Measurements from ENCODE around the gene LIPJ.

LIPJ gene

GRCh38 chr10:88640186-88640585 lies 53.6 kb downstream of the LIPJ start:
- no peak for DNase-seq (ENCODE audit: low read depth)
- no peak overlapping the region for H3K4me3 ChIP-seq (ENCODE audit: control insufficient read depth, low read depth, low read length)
- no peak for TF ChIP-seq CTCF (conservative IDR thresholded peaks at IDR 0.05; ENCODE audit: control insufficient read depth, insufficient read depth, low read depth, low read length)

- H3K4me3 ChIP-seq (ENCODE audit: control insufficient read depth, low read depth, low read length), result no peak overlapping the region
- DNase-seq (ENCODE audit: low read depth), result no peak
- TF ChIP-seq CTCF (conservative IDR thresholded peaks at IDR 0.05; ENCODE audit: control insufficient read depth, insufficient read depth, low read depth, low read length), result no peak
Observed at GRCh38 chr10:88642209-88642608, 55.6 kb downstream of the LIPJ start.

- peak; percentile 69 for DNase-seq (ENCODE audit: low read depth)
- no peak overlapping the region for H3K4me3 ChIP-seq (ENCODE audit: control insufficient read depth, low read depth, low read length)
- TF ChIP-seq CTCF (conservative IDR thresholded peaks at IDR 0.05; ENCODE audit: control insufficient read depth, insufficient read depth, low read depth, low read length), result no peak
Observed at GRCh38 chr10:88642963-88643362, 56.4 kb downstream of the LIPJ start.

- DNase-seq (ENCODE audit: low read depth), result no peak
- H3K4me3 ChIP-seq (ENCODE audit: control insufficient read depth, low read depth, low read length), result no peak overlapping the region
- no peak for TF ChIP-seq CTCF (conservative IDR thresholded peaks at IDR 0.05; ENCODE audit: control insufficient read depth, insufficient read depth, low read depth, low read length)
Observed at GRCh38 chr10:88647061-88647615, 60.6 kb downstream of the LIPJ start.

GRCh38 chr10:88651101-88651551 lies 64.6 kb downstream of the LIPJ start:
- no peak overlapping the region for H3K4me3 ChIP-seq (ENCODE audit: control insufficient read depth, low read depth, low read length)
- peak; percentile 92 for DNase-seq (ENCODE audit: low read depth)

GRCh38 chr10:88652616-88653015 lies 66.1 kb downstream of the LIPJ start:
- no peak for TF ChIP-seq CTCF (conservative IDR thresholded peaks at IDR 0.05; ENCODE audit: control insufficient read depth, insufficient read depth, low read depth, low read length)
- peak; percentile 22 for DNase-seq (ENCODE audit: low read depth)
- H3K4me3 ChIP-seq (ENCODE audit: control insufficient read depth, low read depth, low read length), result no peak overlapping the region

More at GRCh38 chr10:88651101-88651551, 64.6 kb downstream of the LIPJ start:
- TF ChIP-seq CTCF (conservative IDR thresholded peaks at IDR 0.05; ENCODE audit: control insufficient read depth, insufficient read depth, low read depth, low read length), result no peak

Data from fibroblast of mammary gland (primary cell).